GM23248 (cell line): ENCODE results near the gene PARVA. TPM values are rescaled to one million over a fixed set of nuclear protein-coding genes. Genes with fewer than 3 reads are reported as not detected.

Source experiments
- DNase-seq: peaks from one replicate; pipeline ENCODE4 v3.0.0-alpha.2; 2015
- H2AFZ ChIP-seq: fragments of 200-600 bp; sonication (generic); 2 replicates; pipeline ENCODE4 v1.6.1; 2016; ENCODE audit warnings: antibody characterized with exemption
- H3F3A ChIP-seq: fragments of 200-600 bp; sonication (generic); 2 replicates; pipeline ENCODE4 v1.6.1; 2016; ENCODE audit warnings: mild to moderate bottlenecking, antibody characterized with exemption, mixed run types; ENCODE audit not compliant: insufficient read depth
- H3K27ac ChIP-seq: fragments of 200-600 bp; sonication (generic); 2 replicates; pipeline ENCODE4 v1.5.1; 2016; ENCODE audit warnings: mild to moderate bottlenecking
- H3K27me3 ChIP-seq: fragments of 200-600 bp; sonication (generic); replicated peaks from 2 replicates; pipeline ENCODE4 v1.6.1; 2016; ENCODE audit warnings: mild to moderate bottlenecking; ENCODE audit not compliant: insufficient read depth
- H3K36me3 ChIP-seq: fragments of 200-600 bp; sonication (generic); 2 replicates; pipeline ENCODE4 v1.6.1; 2016; ENCODE audit warnings: low read depth, mild to moderate bottlenecking
- H3K4me1 ChIP-seq: fragments of 200-600 bp; sonication (generic); 2 replicates; pipeline ENCODE4 v1.6.1; 2016; ENCODE audit warnings: mild to moderate bottlenecking; ENCODE audit not compliant: insufficient read depth
- H3K4me2 ChIP-seq: fragments of 200-600 bp; sonication (generic); one replicate; pipeline ENCODE4 v1.6.1; 2016; ENCODE audit warnings: mild to moderate bottlenecking; ENCODE audit not compliant: unreplicated experiment
- H3K4me3 ChIP-seq: fragments of 200-600 bp; sonication (generic); 2 replicates; pipeline ENCODE4 v1.5.1; 2016; ENCODE audit warnings: mild to moderate bottlenecking
- H3K79me2 ChIP-seq: fragments of 200-600 bp; sonication (generic); 2 replicates; pipeline ENCODE4 v1.6.1; 2016; ENCODE audit warnings: mild to moderate bottlenecking; ENCODE audit not compliant: insufficient read depth
- H3K9ac ChIP-seq: fragments of 200-600 bp; sonication (generic); 2 replicates; pipeline ENCODE4 v1.6.1; 2016; ENCODE audit warnings: mild to moderate bottlenecking
- H3K9me2 ChIP-seq: fragments of 200-600 bp; sonication (generic); 2 replicates; pipeline ENCODE4 v1.6.1; 2016; ENCODE audit warnings: mixed run types, mild to moderate bottlenecking, moderate library complexity; ENCODE audit not compliant: insufficient read depth
- H3K9me3 ChIP-seq: fragments of 200-600 bp; sonication (generic); one replicate; pipeline ENCODE4 v1.6.1; 2017; ENCODE audit warnings: low read depth
- H4K20me1 ChIP-seq: fragments of 200-600 bp; sonication (generic); 2 replicates; pipeline ENCODE4 v1.6.0; 2016; ENCODE audit not compliant: insufficient read depth
- EZH2 ChIP-seq: fragments of 200-600 bp; sonication (generic); IDR thresholded peaks from 2 replicates; pipeline ENCODE4 v1.6.1; 2018; ENCODE audit warnings: antibody characterized with exemption, mild to moderate bottlenecking; ENCODE audit not compliant: insufficient read depth, poor library complexity, severe bottlenecking
- EZH2phosphoT487 ChIP-seq: fragments of 200-600 bp; sonication (generic); IDR thresholded peaks from 2 replicates; pipeline ENCODE4 v1.6.1; 2018; ENCODE audit warnings: antibody characterized with exemption, moderate library complexity, mild to moderate bottlenecking, low read depth; ENCODE audit not compliant: insufficient read depth
- WGBS, 2 experiments: methylation state at CpG; one replicate each; pipeline ENCODE4 v1.1.6; 2015 to 2017; ENCODE audit warnings: low lambda C conversion rate in 2 of 2, low coverage in 1 of 2; ENCODE audit errors: missing lambda C conversion rate in 2 of 2; 5-methylcytosine and 5-hydroxymethylcytosine counted together
- in situ Hi-C: fragments of 300-500 bp; cut with MboI; formaldehyde crosslinking; loops from 2 replicates; pipeline ENCODE4 v1.15.0; 2020
- polyA plus RNA-seq: library from polyadenylated mRNA; unstranded; fragments of >200 nt; fragmentation: Nextera tagmentation; extraction: Ambion mirVana; gene quantifications from 2 replicates; pipeline ENCODE4 v1.2.1, GENCODE V29; 2016
- total RNA-seq: library from RNA; depleted of rRNA; stranded (reverse); fragments of >200 nt; shearing (Covaris generic); gene quantifications from 2 replicates; pipeline ENCODE4 v1.2.3, GENCODE V29; 2014

PARVA gene
- total and polyA plus RNA-seq, 2 experiments from 2014 or later = 87.9 to 121 TPM

- Histone ChIP-seq H3K4me2 (peak overlapping the region; percentile 41), H3K27ac (peak overlapping the region; percentile 75), H3K9me2 (no peaks in the 10 kb centered on the region), H3K9me3 (no peaks in the 10 kb centered on the region), H3F3A (peaks cover 40% of the 10 kb centered on the region), H3K4me1 (peaks cover 60% of the 10 kb centered on the region), H3K9ac (no peak overlapping the region), H4K20me1 (no peaks in the 10 kb centered on the region; the same call in 1 of the 2 replicates), H3K36me3 (no peaks in the 10 kb centered on the region), H2AFZ (no peak overlapping the region), H3K27me3 (no peaks in the 10 kb centered on the region), H3K79me2 (peaks cover 95% of the 10 kb centered on the region), H3K4me3 (no peak overlapping the region)
- DNase-seq = peak; percentile 36
- TF ChIP-seq EZH2phosphoT487 = no peak
- TF ChIP-seq EZH2 = no peak
- in situ Hi-C loops = no loop called here
Observed at GRCh38 chr11:12454782-12455181, 77.4 kb downstream of the PARVA start.

GRCh38 chr11:12455938-12456337 is 78.6 kb downstream of the PARVA start:
- Histone ChIP-seq H2AFZ (no peak overlapping the region), H3K4me1 (peaks cover 49% of the 10 kb centered on the region), H3F3A (peaks cover 29% of the 10 kb centered on the region), H3K27ac (peak overlapping the region; percentile 75), H3K36me3 (no peaks in the 10 kb centered on the region), H4K20me1 (no peaks in the 10 kb centered on the region), H3K9me3 (no peaks in the 10 kb centered on the region), H3K79me2 (peaks cover 100% of the 10 kb centered on the region), H3K9ac (0 out of 2 replicates have a peak overlapping the region, but pooled peaks have one; percentile 53), H3K4me3 (0 out of 2 replicates have a peak overlapping the region, but pooled peaks have one; percentile 17), H3K27me3 (no peaks in the 10 kb centered on the region), H3K9me2 (no peaks in the 10 kb centered on the region), H3K4me2 (peak overlapping the region; percentile 41)
- TF ChIP-seq EZH2phosphoT487 (no peak), EZH2 (no peak)
- 67 to 70% methylated on average over 4 of the region's 4 CpGs for WGBS, 2 experiments
- peak; percentile 80 for DNase-seq
- in situ Hi-C loops = no loop called here

GRCh38 chr11:12456651-12457579 is 79.5 kb downstream of the PARVA start:
- peak; percentile 80 for DNase-seq
- TF ChIP-seq EZH2 = no peak
- no peak for TF ChIP-seq EZH2phosphoT487
- H3K9me3 ChIP-seq = no peaks in the 10 kb centered on the region
- peak overlapping the region; percentile 75 for H3K27ac ChIP-seq
- peak overlapping the region; percentile 34 for H3K4me2 ChIP-seq
- no peaks in the 10 kb centered on the region for H3K9me2 ChIP-seq
- peaks cover 49% of the 10 kb centered on the region for H3K4me1 ChIP-seq
- no peaks in the 10 kb centered on the region for H3K36me3 ChIP-seq
- peaks cover 21% of the 10 kb centered on the region for H3F3A ChIP-seq
- peak overlapping the region; percentile 53 for H3K9ac ChIP-seq
- H3K27me3 ChIP-seq = no peaks in the 10 kb centered on the region
- no peak overlapping the region for H3K4me3 ChIP-seq
- no peaks in the 10 kb centered on the region for H4K20me1 ChIP-seq
- H2AFZ ChIP-seq = no peak overlapping the region
- in situ Hi-C loops = no loop called here
- H3K79me2 ChIP-seq = peaks cover 100% of the 10 kb centered on the region
- WGBS, 2 experiments = 69 to 75% methylated on average over 5 of the region's 5 CpGs

- 93% methylated on average over 6 of the region's 6 CpGs for WGBS, 2 experiments
- H4K20me1 ChIP-seq = no peaks in the 10 kb centered on the region
Observed at GRCh38 chr11:12458042-12458441, 80.7 kb downstream of the PARVA start.

More at GRCh38 chr11:12458042-12458441, 80.7 kb downstream of the PARVA start:
- Histone ChIP-seq H2AFZ (no peak overlapping the region), H3K9me2 (no peaks in the 10 kb centered on the region), H3K4me3 (no peak overlapping the region), H3F3A (peaks cover 21% of the 10 kb centered on the region), H3K4me1 (peaks cover 49% of the 10 kb centered on the region), H3K27ac (peak overlapping the region; percentile 75), H3K9me3 (no peaks in the 10 kb centered on the region), H3K4me2 (no peak overlapping the region), H3K9ac (no peak overlapping the region), H3K27me3 (no peaks in the 10 kb centered on the region), H3K79me2 (peaks cover 100% of the 10 kb centered on the region), H3K36me3 (no peaks in the 10 kb centered on the region)
- no peak for TF ChIP-seq EZH2
- no peak for TF ChIP-seq EZH2phosphoT487
- in situ Hi-C loops = no loop called here
- no peak for DNase-seq
